ENCODE results near the gene MAGI2.
A peak's percentile ranks its signal among the peaks of the same experiment; 100 is the strongest.
"Not testable (repeated sequence)": the region's sequence is repeated elsewhere in the genome, so short reads cannot be mapped to it uniquely, and the experiment has no call there.

The MAGI2 gene

DNA sequence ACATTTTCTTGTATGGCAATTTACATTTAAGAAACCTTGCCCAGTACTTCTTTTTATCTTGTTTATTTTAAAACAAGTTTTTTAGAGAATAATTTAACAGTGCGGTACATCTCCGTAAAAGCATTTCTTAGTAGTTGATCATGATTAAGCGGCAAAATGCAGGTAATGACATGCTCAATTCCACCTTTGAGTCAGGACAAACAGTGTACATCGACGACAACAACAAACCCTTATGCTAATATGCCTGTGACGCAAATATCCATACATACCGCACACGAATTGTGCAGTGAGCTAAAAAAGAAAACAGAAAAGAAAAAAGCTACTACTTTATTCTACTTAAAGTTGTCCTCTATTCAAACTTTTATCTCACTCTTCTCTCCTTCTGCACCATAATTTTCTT lies 1.9 kb downstream of the MAGI2 start:
- no peak for DNase-seq (ENCODE audit: low spot score)

DNA sequence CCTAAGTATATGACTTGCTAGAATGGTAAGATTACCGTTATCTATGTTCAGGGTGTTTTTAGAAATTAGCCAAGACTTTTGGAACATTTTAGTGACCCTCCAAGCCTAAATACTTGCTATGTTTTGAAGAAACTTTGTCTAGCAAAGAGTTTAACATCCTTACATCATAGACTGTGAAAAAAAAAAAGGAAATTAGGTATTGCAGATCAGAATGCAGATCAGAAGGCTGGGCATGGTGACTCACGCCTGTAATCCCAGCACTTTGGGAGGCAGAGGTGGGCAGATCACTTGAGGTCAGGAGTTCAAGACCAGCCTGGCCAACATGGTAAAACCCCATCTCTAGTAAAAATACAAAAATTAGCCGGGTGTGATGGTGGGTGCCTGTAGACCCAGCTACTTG lies 10.7 kb downstream of the MAGI2 start:
- not testable (repeated sequence) for DNase-seq (ENCODE audit: low spot score)

DNA sequence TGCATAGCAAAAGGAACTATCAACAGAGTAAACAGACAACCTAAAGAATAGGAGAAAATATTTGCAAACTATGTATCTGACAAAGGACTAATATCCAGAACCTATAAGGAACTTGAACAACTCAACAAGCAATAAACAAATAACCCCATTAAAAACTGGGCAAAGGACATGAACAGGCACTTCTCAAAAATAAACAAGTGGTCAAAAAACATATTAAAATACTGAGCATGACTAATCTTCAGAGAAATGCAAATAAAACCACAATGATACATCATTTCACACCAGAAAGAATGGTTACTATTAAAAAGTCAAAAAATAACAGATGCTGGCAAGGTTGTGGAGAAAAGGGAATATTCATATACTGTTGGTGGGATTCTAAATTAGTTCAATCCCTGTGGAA lies 17.1 kb downstream of the MAGI2 start:
- no peak for DNase-seq (ENCODE audit: low spot score)

DNA sequence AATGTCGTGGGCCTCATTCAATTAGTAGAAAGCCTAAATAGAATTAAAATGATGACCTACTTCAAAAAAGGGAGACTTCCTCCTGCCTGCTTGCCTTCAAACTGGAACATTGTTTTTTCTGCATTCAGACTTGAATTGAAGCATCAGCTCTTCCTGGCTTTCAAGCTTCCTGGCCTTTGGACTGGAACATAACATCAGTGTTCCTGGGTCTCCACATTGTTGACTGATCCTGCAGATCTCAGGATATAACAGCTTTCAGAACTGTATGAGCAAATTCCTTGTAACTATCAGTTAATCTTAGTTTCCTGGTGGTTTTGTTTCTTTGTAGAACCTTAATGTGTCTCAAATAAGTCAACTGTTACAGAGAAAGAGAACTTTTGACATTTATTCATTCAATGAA lies 18.6 kb downstream of the MAGI2 start:
- DNase-seq (ENCODE audit: low spot score): no peak

DNA sequence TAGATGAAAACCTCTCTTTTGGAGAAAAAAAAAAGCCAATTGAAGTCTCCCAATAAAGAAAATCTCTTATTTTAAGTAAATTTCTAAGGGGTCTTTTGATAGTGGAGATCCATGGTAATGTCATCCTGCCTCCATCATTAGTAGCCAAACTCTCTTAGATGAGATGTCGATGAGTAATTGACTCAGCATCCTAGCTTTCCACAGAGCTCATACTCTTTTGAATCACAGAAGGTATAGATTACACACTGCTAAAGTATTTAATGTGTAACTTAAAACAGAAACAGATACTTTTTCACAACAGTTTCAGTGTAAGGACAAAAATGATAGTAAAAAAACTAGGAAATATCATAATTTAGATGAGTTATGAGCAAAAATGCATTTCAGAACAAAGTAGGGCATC lies 19.4 kb downstream of the MAGI2 start:
- DNase-seq (ENCODE audit: low spot score): peak; percentile 52

DNA sequence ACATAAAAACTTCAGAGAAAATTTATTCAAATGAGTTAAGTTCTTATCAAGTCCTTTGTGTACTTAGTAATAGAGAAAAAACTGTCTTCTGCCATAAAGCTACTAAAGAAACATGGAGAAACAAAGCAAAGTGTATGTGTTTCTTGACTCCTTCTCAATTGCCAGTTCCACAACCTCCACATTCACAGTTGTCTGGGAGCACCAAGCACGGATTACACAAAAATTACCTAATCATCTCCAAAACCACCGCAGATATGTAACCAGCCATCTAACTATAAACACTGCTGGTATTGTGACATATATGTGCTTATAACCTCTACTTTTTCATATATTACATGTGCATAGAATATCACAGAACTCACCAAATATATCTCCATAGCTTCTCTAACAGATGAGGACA lies 23.1 kb downstream of the MAGI2 start:
- DNase-seq (ENCODE audit: low spot score): no peak

DNA sequence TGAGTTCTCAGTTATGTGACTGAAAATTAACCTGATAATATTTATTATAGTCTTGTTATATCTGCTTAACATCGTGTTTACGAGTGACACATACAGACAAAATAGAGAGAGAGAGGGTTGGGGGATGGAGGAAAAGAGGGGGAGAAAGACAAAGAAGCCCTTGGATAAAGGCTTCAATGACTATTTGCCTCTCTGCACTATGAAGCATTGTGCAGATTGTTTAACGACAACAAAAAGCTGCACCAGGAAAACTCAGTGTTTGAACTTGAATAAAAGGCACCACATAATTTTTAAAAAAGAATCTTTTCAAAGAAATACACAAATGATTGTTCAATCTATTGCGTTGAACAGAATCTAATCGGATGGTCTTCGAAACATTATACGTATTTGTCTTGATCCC lies 27.8 kb downstream of the MAGI2 start:
- DNase-seq (ENCODE audit: low spot score): no peak

DNA sequence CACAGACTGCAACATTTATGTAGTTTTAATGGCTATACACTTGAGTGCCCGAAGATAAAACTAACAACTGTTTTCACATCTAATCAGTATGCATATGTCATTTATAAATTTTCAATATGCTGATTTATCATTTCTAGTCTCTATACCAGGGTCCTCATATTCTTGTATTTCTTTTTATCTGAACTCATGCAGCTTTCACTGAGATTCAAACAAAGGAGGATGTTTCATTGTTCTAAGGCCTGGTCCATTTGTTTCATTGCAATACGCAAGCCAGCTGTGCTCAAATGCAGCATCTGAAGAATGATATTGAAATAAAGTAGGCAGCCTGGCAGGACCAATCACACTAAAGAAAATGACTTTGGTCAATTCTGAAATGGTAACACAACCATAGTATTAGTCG lies 31.7 kb downstream of the MAGI2 start:
- DNase-seq (ENCODE audit: low spot score): no peak

DNA sequence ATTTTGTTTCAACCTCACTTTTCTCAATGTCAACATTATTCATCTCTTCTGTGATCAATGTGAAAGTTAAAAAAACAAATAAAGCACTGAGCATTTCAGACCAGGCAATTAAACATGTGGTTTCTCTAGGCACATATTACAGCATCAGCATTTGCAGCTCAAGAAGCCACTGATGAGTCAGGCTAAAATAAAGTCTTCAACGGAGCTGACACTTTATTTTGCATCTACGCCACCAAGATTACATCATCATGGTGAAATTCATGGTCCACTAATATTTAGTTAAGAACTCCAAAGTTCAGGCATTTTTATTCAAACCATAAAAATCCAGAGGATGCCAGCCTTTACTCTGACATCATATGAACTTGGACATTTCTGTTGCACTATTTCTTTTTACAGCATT lies 33.0 kb downstream of the MAGI2 start:
- DNase-seq (ENCODE audit: low spot score): peak; percentile 63

DNA sequence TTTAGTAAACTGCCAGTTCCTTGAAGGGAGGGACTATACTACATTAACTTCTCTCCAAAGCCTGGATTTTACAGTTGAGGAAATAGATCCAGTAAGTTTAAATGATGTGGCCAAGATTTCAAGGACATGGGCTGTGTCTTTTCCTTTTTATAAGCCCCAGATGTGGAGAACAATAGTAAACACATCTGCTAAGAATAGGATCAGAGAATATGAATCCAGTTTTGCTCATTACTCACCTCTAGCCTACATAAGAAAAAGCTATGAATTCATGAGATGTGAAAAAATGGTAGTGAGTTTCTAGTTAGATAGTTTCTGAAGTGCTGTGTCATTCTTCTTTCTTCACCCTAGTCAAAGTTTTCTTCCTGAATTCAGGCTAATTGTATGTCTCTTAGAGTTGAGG lies 38.6 kb downstream of the MAGI2 start:
- DNase-seq (ENCODE audit: low spot score): no peak

DNA sequence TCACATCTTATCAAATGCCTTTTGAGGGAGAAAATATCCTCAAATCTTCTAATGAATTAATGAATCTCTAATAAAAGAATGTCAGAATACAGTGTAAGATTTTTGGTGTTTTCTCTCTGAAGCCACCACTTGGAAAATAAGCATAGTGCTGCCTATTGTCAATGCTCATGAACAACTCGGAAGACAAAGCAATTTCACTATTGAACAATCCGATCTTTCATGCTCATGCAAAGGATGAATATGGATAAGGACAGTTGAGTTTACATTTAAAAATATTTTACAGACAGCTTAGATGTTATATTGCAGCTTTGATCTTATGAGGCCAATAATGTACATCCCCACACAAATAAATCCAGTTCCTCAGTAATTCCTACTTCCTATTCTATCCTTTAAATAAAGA lies 40.6 kb downstream of the MAGI2 start:
- DNase-seq (ENCODE audit: low spot score): no peak

DNA sequence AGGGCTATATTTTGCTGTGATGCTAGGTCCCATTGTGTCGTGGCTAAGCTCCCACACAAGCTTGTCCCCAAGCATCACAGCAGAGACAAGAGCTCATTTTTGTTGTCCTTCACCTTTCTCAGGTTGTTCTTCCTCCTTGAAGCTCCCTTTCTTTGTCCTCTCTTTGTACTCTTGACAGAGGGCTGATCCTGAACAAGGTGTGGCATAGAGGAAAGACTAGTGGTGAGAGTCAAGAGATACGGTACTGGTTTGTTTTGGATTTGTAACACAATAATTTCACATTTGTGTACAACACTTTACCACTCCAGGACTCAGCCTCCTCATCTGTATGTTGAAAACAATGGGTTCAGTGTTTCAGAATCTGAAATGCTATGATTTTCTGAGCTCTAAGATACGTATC lies 41.0 kb downstream of the MAGI2 start:
- no peak for DNase-seq (ENCODE audit: low spot score)

DNA sequence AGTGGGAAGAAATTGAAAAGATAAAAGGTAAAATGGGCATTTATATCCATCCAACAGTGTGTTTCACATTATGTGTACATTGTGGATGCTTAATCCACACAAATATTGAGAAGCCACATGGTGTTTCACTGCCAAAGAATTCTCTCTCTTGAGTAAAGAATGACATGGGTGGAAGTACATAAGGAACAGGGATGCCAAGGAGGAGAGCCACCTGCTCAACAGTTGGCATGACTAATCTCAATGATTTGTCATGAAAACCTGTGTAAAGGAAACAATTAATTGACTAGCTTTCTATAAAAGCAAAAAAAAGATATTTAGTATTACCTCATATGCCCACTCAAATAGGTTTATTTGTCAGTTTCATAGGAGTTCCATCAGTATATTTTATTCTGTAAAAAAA lies 43.1 kb downstream of the MAGI2 start:
- no peak for DNase-seq (ENCODE audit: low spot score)

DNA sequence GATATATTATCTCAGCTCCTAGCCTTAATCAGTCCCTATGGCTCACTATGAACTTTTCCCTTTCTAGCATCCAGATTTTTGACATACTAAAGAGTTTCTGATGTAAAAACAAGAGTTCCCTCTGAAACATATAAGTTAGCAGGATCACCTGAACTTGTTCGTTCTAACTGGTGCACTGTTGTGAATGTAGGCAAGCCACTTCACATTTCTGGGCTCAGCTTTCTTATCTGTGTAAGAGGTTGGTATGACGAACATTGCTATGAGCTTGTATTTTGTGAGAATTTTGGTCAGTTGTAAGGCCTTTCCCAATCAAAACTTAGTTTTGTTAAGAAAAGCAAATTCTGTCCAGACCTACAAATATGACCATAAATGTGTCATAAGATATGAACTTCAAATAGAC lies 46.1 kb downstream of the MAGI2 start:
- no peak for DNase-seq (ENCODE audit: low spot score)

DNA sequence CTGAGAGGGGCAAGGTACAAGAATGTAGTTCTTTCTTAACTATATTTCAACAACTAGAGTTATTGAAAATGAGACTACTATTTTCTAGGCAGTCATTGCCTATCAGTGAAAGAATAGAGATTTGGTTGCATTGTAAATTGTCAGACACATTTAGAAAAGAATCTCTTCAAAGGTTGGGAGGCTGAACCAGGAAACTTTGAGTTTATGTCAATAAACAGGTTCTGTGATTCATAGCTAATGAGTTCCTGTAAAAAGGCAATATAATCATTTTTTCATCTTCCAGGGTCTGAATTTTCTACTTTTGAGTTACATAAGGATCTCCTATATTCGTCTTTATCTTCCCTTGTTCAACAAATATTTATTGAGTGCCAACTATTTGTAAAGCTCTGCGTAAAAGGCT lies 47.1 kb downstream of the MAGI2 start:
- no peak for DNase-seq (ENCODE audit: low spot score)

DNA sequence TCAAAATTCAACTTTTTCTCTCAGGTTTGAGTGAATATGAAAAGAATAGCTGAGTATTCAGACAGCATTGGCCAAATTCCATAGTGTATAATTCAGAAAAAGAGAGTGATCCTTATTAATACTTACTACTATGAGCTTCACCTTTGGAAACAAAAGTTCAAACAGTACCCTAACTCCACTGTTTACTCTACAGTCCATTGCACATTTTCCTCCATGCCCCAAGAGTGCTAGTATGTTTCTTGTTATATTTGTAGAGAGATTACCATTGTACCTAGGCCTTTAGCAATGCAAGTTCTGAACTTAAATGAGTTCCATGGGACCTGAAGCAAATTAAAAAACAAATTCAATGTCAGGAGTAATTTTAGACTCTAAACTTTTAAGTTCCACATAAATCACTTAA lies 48.1 kb downstream of the MAGI2 start:
- DNase-seq (ENCODE audit: low spot score): no peak

DNA sequence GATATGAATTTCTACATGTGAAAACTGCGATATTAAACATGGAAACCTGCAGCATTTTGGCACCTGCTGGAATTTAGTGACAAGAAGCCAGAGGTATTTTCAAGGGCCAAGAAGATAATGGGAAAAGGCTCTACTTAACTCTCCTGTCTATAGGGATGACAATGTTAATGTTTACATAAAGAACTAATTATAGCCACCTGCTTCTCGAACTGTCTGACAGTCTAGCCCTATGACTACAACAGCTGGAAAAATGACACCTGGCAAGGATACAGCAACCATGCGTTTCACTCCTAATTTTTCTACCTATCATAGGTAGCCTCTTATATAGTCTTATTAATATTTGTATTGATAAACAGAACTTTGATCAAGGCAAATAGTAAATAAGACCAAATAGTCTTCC lies 49.6 kb downstream of the MAGI2 start:
- no peak for DNase-seq (ENCODE audit: low spot score)

DNA sequence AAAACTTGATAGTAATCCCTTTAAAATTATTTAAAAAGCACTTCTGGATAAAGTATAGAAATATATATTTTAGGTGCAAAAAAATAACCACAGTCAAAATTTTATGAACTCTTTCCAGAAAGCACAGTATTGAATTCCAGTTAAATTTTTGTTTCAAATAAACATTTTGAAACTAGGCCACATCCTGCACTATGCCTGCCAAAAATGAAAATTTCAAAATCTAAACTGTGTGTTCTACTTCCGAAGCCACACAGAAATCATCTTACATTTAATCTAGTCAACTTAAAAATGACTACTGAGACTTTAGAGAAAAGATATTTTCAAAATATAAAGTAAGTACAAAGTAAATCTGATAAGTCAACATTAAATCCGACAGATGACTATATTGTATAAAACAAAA lies 50.0 kb downstream of the MAGI2 start:
- peak; percentile 42 for DNase-seq (ENCODE audit: low spot score)

DNA sequence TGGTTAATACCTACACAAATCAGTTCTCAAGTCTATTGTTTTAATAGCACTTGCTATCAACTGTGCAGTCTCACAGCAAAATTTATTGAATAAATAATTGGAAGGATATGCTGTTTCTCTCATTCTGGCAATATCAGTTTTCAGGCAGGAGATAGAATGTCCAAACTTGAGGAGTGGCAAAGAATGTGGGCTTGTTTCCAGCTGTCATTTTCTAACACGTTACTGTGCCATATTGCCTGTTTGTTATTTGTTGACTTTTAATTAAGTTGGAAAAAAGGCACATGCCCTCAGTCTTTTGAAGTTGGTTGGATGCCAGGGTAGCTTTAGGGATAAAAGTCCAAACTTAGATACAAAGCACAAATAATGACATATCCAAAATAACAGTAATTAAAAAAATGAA lies 52.2 kb downstream of the MAGI2 start:
- no peak for DNase-seq (ENCODE audit: low spot score)

DNA sequence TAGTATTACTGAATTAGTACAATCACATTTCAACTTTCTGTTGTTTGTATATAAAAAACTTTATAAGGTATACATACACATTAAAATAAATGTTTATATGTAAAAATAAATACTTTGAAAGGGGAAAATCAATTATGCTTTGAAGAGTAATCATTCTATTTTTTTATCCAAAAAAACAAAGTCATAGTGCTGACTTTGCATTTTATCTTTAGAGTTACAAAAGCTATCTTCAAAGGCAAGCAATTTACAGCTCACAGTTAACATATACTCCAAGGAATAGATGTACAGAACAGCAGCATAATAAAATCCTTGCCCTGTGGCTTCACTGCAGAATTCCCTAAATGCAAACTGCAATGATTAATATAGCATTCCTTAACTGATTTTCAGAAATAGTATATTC lies 53.2 kb downstream of the MAGI2 start:
- DNase-seq (ENCODE audit: low spot score): no peak

DNA sequence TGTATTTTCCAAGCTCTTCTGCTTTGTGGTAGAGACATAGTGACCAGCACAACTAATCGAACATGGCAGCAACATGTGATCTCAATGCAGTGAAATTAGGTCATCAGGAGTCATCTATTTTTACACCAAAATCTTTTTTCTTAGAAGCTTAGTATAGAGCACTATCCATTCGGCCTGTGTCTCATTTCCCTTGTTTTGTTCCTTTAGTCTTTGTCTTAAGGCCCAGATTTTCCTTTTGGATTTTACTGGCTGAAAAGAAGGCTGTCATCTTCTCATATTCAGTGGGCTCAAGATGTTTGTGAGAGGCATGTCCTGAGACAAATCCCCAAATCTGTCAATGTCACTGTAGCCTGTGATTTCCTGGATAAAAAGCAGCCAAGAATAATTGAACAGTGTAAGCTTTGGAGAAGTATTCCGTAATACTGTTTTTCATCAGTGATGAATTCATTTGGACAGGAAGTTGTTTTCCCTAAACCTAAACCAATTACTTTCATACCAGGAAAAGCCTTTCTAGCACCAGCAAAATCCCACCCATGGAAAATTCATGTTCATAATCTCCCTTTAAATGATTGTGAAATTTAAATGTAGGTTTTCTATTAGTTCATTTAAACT lies 55.2 kb downstream of the MAGI2 start:
- DNase-seq (ENCODE audit: low spot score): no peak

DNA sequence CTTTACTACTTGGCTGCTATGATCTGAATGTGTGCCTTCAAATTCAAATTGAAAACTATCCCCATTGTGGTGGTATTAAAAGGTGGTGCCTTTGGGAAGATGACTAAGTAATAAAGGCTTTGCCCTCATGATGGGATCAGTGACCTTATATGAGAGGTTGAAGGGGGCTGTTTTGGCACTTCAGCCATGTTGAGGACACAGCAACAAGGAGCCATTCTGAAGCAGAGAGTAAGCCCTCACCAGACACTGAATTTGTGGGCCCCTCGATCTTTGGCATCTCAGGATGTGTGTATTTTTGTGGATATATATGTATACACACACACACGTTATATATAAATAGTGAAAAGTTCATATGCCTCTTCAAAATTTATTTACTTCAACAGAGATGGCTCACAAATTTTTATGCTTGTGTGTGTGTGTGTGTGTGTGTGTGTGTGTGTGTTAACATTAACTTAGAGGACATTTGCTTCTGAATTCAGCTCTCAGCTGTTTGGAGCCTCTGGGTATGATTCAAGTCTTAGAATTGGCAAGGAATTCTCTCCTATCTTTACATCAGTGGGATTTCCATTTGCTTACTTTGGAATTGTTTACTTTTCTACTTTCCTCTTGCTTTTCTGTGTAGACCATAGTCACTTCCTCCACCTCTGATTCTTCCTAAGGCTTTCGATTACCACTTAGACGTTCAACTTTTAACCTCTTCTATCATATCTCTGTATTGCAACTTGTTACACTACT lies 66.6 kb downstream of the MAGI2 start:
- DNase-seq (ENCODE audit: low spot score): no peak

DNA sequence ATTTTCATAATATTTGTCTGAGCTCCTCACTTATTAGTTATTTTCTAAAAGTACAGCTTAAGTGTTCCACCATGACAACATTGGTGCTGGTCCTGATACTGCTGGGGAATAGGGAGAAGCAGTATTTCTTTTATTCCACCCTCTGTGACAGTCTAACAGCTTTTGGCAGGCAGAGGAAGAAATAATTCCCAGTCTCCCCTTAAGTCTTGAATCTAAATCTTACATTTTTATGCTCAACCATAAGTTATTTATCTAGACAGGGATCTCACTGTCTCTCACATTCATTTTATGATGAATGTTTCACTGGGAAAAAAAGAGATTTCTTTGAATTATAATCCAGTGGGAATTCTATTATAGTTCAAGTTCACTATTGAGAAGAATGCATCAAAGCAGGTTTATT lies 71.5 kb downstream of the MAGI2 start:
- no peak for DNase-seq (ENCODE audit: low spot score)

DNA sequence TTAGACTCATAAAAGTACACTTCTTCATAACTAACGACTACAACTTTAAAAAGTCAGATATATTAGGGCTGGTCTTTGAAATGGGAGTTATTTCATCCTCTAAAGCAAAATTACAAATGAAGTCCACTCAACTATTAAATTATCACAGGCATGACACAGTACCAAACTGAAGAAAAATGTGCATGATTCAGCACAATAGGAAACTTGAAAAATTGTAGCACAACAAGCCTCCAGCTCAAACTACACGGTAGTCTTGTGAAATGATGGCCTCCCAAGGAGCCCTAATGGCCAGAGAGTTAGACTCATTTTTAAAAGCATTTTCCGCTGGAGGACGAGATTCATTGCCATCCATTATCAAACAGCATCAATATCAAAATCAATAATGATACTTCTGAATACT lies 76.4 kb downstream of the MAGI2 start:
- peak; percentile 20 for DNase-seq (ENCODE audit: low spot score)

Data from AG20443 (cell line).